Fibroblast of lung (primary cell): ENCODE results near the gene OVOL2. TPM values are rescaled to one million over a fixed set of nuclear protein-coding genes. Genes with fewer than 3 reads are reported as not detected.
A peak's percentile ranks its signal among the peaks of the same experiment; 100 is the strongest.

Experiments
- DNase-seq, 2 donors: peaks; one replicate each; pipeline versions ENCODE4 v3.0.0 to v3.0.0-alpha.2; 2010; ENCODE audit warnings: low read depth in 2 of 2
- H2AFZ ChIP-seq: 2 replicates; pipeline ENCODE4 v1.5.1; 2012; ENCODE audit warnings: low read length, control low read depth, inconsistent platforms
- H3K27ac ChIP-seq: 2 replicates; pipeline ENCODE4 v1.5.1; 2011; ENCODE audit warnings: low read length, control low read depth; ENCODE audit not compliant: insufficient read depth
- H3K27me3 ChIP-seq: 2 replicates; pipeline ENCODE4 v1.5.1; 2011; ENCODE audit warnings: mild to moderate bottlenecking, low read length; ENCODE audit not compliant: control insufficient read depth, insufficient read depth
- H3K36me3 ChIP-seq: 2 replicates; pipeline ENCODE4 v1.5.1; 2011; ENCODE audit warnings: low read length; ENCODE audit not compliant: control insufficient read depth, insufficient read depth
- H3K4me1 ChIP-seq: 2 replicates; pipeline ENCODE4 v1.5.1; 2011; ENCODE audit warnings: low read length; ENCODE audit not compliant: control insufficient read depth, insufficient read depth; ENCODE audit errors: extremely low read depth
- H3K4me2 ChIP-seq: 2 replicates; pipeline ENCODE4 v1.5.1; 2011; ENCODE audit warnings: low read length, control low read depth; ENCODE audit not compliant: insufficient read depth; ENCODE audit errors: extremely low read depth
- H3K4me3 ChIP-seq, 4 experiments: fragments of 200-600 bp in 1 of 4; sonication (generic) in 1 of 4; replicated peaks in 1 of 4; 2 replicates each; pipeline ENCODE4 v1.5.1; 2011 to 2016; ENCODE audit warnings: low read length in 4 of 4, low read depth in 3 of 4, mild to moderate bottlenecking in 3 of 4, control low read depth in 2 of 4, inconsistent platforms in 1 of 4, mixed read lengths in 1 of 4; ENCODE audit not compliant: insufficient read depth in 1 of 4; ENCODE audit errors: control extremely low read depth in 1 of 4
- H3K79me2 ChIP-seq: 2 replicates; pipeline ENCODE4 v1.5.1; 2012; ENCODE audit warnings: mild to moderate bottlenecking, low read length, inconsistent platforms; ENCODE audit not compliant: control insufficient read depth, insufficient read depth
- H3K9ac ChIP-seq: 2 replicates; pipeline ENCODE4 v1.5.1; 2011; ENCODE audit warnings: mild to moderate bottlenecking, low read length, control low read depth; ENCODE audit not compliant: insufficient read depth
- H3K9me3 ChIP-seq: 2 replicates; pipeline ENCODE4 v1.5.1; 2012; ENCODE audit warnings: low read depth, low read length; ENCODE audit not compliant: control insufficient read depth, insufficient read depth
- H4K20me1 ChIP-seq: 2 replicates; pipeline ENCODE4 v1.5.1; 2011; ENCODE audit warnings: low read length; ENCODE audit not compliant: control insufficient read depth, insufficient read depth; ENCODE audit errors: extremely low read depth
- CTCF ChIP-seq, 2 donors: IDR thresholded peaks in 1 of 2; conservative IDR thresholded peaks in 1 of 2; 1 replicate in 1 of 2; 2 replicates in 1 of 2; pipeline ENCODE4 v1.5.1; 2011 to 2012; ENCODE audit warnings: low read length in 2 of 2, control low read depth in 1 of 2, inconsistent platforms in 1 of 2, low read depth in 1 of 2, mild to moderate bottlenecking in 1 of 2
- EZH2 ChIP-seq: IDR thresholded peaks from 2 replicates; pipeline ENCODE4 v1.5.1; 2012; ENCODE audit warnings: low read length, control low read depth, mild to moderate bottlenecking; ENCODE audit errors: missing control alignments
- polyA plus RNA-seq, 2 donors: library from polyadenylated mRNA; depleted of rRNA in 1 of 2; stranded (reverse) in 1 of 2; unstranded in 1 of 2; fragments of >200 nt; gene quantifications; 2 replicates each; pipeline ENCODE4 v1.2.1, GENCODE V29; 2011 to 2012; ENCODE audit warnings: missing spikeins in 1 of 2
- total RNA-seq: library from RNA; depleted of rRNA; stranded (reverse); fragments of >200 nt; gene quantifications from 2 replicates; pipeline ENCODE4 v1.2.1, GENCODE V29; 2014

The OVOL2 gene
- total and polyA plus RNA-seq, 2 donors (not counting 1 experiment from before 2014, with no cell fraction given), result not detected

DNA sequence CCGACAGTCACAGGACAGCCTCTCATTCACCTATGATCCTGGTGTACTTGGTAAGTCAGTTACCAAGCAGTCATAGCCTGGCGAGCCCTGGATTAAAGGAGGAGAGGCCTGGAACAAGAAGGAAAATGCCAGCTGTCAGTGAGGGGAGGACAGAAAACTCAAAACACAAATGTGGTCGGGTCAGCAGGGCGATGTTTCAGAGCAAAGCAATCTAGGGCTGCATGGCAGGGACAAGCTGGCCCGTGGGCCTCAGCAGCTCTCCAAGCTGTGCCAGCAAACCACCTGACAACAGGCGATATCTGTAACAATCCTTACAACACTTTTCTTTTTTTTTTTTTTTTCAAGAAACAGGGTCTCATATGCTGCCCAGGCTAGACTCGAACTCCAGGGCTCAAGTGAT is 48.6 kb downstream of the OVOL2 start:
- no peak for DNase-seq
- TF ChIP-seq EZH2 (no peak), CTCF (conservative IDR thresholded peaks at IDR 0.05 in 1 of 2, IDR thresholded peaks at IDR 0.05 in 1 of 2; ENCODE audit: low read depth in 1 of 2, low read length in 2 of 2) (no peak)
- Histone ChIP-seq H3K4me2 (no peak overlapping the region), H3K27me3 (no peaks in the 10 kb centered on the region), H3K9ac (no peak overlapping the region), H3K4me3 (no peak overlapping the region), H3K36me3 (no peaks in the 10 kb centered on the region), H3K79me2 (no peaks in the 10 kb centered on the region), H4K20me1 (no peaks in the 10 kb centered on the region), H3K9me3 (no peaks in the 10 kb centered on the region), H2AFZ (no peak overlapping the region), H3K27ac (no peak overlapping the region), H3K4me1 (peaks cover 2% of the 10 kb centered on the region)

GRCh38 chr20:18007534-18008292 is 50.0 kb downstream of the OVOL2 start:
- peak in 1 of 2 donors; percentile 31 for DNase-seq
- no peak for TF ChIP-seq CTCF (conservative IDR thresholded peaks at IDR 0.05 in 1 of 2, IDR thresholded peaks at IDR 0.05 in 1 of 2; ENCODE audit: low read depth in 1 of 2, low read length in 2 of 2)
- TF ChIP-seq EZH2, result no peak
- H3K27ac ChIP-seq, result no peak overlapping the region

DNA sequence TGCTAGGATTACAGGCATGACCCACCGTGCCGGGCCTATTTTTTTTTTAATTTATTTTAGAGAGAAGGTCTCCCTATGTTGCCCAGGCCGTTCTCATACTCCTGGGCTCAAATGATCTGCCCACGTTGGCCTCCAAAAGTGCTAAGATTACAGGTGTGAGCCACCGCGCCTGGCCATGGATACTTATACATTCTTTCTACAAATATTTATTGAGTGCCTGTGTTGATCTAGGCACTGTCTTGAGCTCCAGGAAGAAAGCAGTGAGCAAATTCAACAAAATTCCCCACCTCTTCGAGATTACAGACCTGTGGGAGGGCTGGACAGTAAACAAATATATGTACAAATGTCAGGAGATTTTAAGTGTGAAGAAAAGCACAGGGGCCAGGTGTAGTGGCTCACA is 51.0 kb downstream of the OVOL2 start:
- H3K36me3 ChIP-seq, result no peaks in the 10 kb centered on the region
- H3K27me3 ChIP-seq, result no peaks in the 10 kb centered on the region
- H3K79me2 ChIP-seq, result no peaks in the 10 kb centered on the region
- no peak overlapping the region for H3K4me2 ChIP-seq
- TF ChIP-seq CTCF (conservative IDR thresholded peaks at IDR 0.05 in 1 of 2, IDR thresholded peaks at IDR 0.05 in 1 of 2; ENCODE audit: low read depth in 1 of 2, low read length in 2 of 2) (no peak), EZH2 (no peak)
- no peaks in the 10 kb centered on the region for H4K20me1 ChIP-seq
- H3K4me1 ChIP-seq, result peaks cover 2% of the 10 kb centered on the region
- H3K9ac ChIP-seq, result no peak overlapping the region
- no peaks in the 10 kb centered on the region for H3K9me3 ChIP-seq
- DNase-seq, result no peak
- H3K27ac ChIP-seq, result no peak overlapping the region
- no peak overlapping the region for H2AFZ ChIP-seq
- no peak overlapping the region for H3K4me3 ChIP-seq

More at GRCh38 chr20:18007534-18008292, 50.0 kb downstream of the OVOL2 start:
- no peaks in the 10 kb centered on the region for H3K79me2 ChIP-seq
- no peaks in the 10 kb centered on the region for H4K20me1 ChIP-seq
- H3K9ac ChIP-seq, result no peak overlapping the region
- H3K27me3 ChIP-seq, result no peaks in the 10 kb centered on the region
- no peak overlapping the region for H3K4me3 ChIP-seq
- H3K4me1 ChIP-seq, result peaks cover 2% of the 10 kb centered on the region
- H2AFZ ChIP-seq, result peak overlapping the region; percentile 43
- no peaks in the 10 kb centered on the region for H3K9me3 ChIP-seq
- no peaks in the 10 kb centered on the region for H3K36me3 ChIP-seq
- H3K4me2 ChIP-seq, result no peak overlapping the region
